Lower lobe of right lung (tissue), 2 donors: ENCODE measurements around the gene BZW2. TPM values are rescaled to one million over a fixed set of nuclear protein-coding genes. Genes with fewer than 3 reads are reported as not detected.

ENCODE experiments used
- ATAC-seq, 2 donors: fragments of 200-7000 bp; cut with Tn5 transposase; one replicate each; pipeline ENCODE4 v1.9.1; 2020 to 2022; ENCODE audit warnings: mild to moderate bottlenecking in 2 of 2, moderate library complexity in 2 of 2
- DNase-seq: peaks from one replicate; pipeline ENCODE4 v3.0.0-alpha.2; 2020
- H3K27ac ChIP-seq: fragments of 200-600 bp; one replicate; pipeline ENCODE4 v1.8.0; 2022
- H3K27me3 ChIP-seq: fragments of 200-600 bp; one replicate; pipeline ENCODE4 v1.8.0; 2022; ENCODE audit warnings: low read depth
- H3K36me3 ChIP-seq: fragments of 200-600 bp; one replicate; pipeline ENCODE4 v1.8.0; 2022; ENCODE audit warnings: mild to moderate bottlenecking
- H3K4me1 ChIP-seq: fragments of 200-600 bp; one replicate; pipeline ENCODE4 v1.8.0; 2022
- H3K4me3 ChIP-seq: fragments of 200-600 bp; one replicate; pipeline ENCODE4 v1.8.0; 2022; ENCODE audit warnings: mild to moderate bottlenecking
- H3K9me3 ChIP-seq: fragments of 200-600 bp; one replicate; pipeline ENCODE4 v1.8.0; 2022
- intact Hi-C: fragments of 100-400 bp; cut with DNase I; formaldehyde crosslinking; loops from one replicate; pipeline ENCODE4 v1.11.0; 2022
- total RNA-seq: library from RNA; stranded (reverse); fragmentation: NEBNext Ultra II Directional; extraction: Animal tissue kit (Norgen Biotek cat#: 25700); gene quantifications from one replicate; pipeline ENCODE4 v1.2.1, GENCODE V29; 2021
- TF ChIP-seq, protein P1 (sequence below): fragments of 200-600 bp; IDR thresholded peaks from one replicate; pipeline ENCODE4 v1.8.0; 2022; ENCODE audit warnings: antibody characterized with exemption, mild to moderate bottlenecking
- donor health status: DM: no; HTN: yes; CAD: no; lungs with severe emphysema.

Gene BZW2
- total RNA-seq, 1 donor from 2014 or later, result 24.6 TPM

DNA sequence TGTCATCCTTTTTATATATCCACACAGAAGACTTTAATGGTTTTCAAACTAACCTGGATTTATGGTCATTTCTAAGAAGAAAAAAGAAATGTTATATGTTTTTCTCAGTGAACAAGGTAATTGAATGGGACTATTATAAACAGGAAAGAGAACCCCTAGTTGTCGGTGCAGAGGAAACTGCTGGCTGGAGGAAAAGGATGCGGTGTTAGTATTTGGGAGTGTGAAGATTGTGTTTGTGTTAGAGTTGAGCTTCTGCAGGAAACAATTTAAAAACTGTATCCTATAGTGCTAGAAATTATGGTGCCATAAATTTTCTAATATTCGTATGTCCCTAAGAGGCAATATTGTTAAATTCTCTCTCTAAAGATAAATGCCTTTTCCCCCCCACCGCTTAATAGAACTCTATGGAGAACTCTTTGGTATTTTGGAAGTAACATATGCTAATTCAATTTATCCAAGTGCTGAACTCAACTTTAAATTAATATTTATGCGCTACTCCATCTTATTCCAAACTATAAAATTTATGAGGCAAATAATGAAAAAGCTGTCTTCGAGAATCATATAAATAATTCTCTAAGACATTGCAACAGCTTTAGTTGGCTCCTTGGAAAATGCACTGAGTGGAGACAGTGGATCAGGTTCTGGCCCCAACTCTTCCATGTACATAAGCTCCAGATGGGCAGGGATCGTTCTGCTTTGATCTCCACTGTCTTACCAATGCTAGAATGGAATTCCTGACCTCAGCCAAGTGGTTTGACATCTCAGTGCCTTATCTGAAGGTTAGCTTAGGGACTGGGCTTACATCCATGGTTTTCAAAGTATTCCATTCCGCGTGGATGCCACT, 5.6 kb downstream of the BZW2 start:
- DNase-seq, result no peak
- no peaks in the 10 kb centered on the region for H3K36me3 ChIP-seq
- H3K27me3 ChIP-seq, result no peaks in the 10 kb centered on the region
- ATAC-seq, result no peak
- no peak overlapping the region for H3K4me3 ChIP-seq
- peaks cover 46% of the 10 kb centered on the region for H3K4me1 ChIP-seq
- intact Hi-C loops, result no loop called here
- TF ChIP-seq, protein P1, sequence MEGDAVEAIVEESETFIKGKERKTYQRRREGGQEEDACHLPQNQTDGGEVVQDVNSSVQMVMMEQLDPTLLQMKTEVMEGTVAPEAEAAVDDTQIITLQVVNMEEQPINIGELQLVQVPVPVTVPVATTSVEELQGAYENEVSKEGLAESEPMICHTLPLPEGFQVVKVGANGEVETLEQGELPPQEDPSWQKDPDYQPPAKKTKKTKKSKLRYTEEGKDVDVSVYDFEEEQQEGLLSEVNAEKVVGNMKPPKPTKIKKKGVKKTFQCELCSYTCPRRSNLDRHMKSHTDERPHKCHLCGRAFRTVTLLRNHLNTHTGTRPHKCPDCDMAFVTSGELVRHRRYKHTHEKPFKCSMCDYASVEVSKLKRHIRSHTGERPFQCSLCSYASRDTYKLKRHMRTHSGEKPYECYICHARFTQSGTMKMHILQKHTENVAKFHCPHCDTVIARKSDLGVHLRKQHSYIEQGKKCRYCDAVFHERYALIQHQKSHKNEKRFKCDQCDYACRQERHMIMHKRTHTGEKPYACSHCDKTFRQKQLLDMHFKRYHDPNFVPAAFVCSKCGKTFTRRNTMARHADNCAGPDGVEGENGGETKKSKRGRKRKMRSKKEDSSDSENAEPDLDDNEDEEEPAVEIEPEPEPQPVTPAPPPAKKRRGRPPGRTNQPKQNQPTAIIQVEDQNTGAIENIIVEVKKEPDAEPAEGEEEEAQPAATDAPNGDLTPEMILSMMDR, result no peak
- H3K27ac ChIP-seq, result no peak overlapping the region
- no peaks in the 10 kb centered on the region for H3K9me3 ChIP-seq

DNA sequence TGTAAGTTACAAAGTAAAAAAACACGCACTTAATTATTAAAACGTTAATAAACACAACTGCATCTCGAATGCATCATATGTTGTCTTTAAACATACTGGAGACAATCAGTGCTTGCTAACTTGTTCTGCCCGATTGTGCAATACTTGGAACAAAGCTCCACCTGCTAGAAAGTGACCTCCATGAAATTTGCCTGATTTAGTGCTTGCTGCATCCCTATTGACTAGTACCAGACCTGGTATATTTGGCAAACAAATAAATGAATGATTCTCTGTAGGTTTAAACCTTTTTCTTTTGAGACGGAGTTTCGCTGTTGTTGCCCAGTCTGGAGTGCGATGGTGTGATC, 6.2 kb downstream of the BZW2 start:
- TF ChIP-seq, protein P1, result no peak
- ATAC-seq (no peak), DNase-seq (no peak)
- no peaks in the 10 kb centered on the region for H3K9me3 ChIP-seq
- H3K36me3 ChIP-seq, result no peaks in the 10 kb centered on the region
- peak overlapping the region; percentile 40 for H3K27ac ChIP-seq
- intact Hi-C loops, result no loop called here
- no peaks in the 10 kb centered on the region for H3K27me3 ChIP-seq
- peaks cover 40% of the 10 kb centered on the region for H3K4me1 ChIP-seq
- H3K4me3 ChIP-seq, result no peak overlapping the region

DNA sequence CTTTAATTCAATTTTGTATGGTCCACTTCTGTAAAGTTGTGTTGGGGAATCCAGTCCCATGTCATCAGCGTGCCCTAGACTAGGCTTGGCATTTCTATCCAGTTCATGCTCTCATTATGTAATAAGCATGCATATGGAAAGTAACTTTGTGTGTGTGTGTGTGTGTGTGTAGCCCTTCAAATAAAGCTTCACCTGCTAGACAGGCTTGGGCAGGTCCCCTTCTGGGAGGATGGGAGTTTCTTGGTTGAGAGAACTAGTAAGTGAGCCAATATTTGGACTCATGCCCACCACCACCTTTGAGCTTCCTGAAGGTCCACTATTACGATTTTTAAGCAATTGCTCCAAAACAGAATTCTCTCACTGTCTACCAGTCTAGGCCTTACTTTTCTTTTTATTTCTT, 6.9 kb downstream of the BZW2 start:
- ATAC-seq (peak; percentile 67 to 88), DNase-seq (peak; percentile 64)
- Histone ChIP-seq H3K4me1 (peaks cover 36% of the 10 kb centered on the region), H3K36me3 (no peaks in the 10 kb centered on the region), H3K4me3 (no peak overlapping the region), H3K9me3 (no peaks in the 10 kb centered on the region), H3K27ac (peak overlapping the region; percentile 40), H3K27me3 (no peaks in the 10 kb centered on the region)
- intact Hi-C loops, result no loop called here
- TF ChIP-seq, protein P1, result no peak

DNA sequence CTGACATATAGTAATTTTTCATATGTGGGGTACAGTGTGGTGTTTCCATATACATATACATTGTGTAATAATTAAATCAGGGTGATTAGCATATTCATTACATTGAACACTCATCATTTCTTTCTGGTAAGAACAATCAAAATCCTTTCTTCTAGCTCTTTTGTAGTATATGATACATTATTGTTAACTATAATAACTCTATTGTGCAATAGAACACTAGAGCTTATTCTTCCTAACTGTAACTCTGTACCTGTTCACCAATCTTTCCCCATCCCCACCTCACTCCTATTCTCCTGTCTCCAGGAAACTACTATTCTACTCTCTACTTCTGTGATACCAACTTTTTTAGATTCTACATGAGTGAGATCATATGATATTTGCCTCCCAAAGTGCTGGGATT, 9.4 kb downstream of the BZW2 start:
- no peak overlapping the region for H3K27ac ChIP-seq
- no peaks in the 10 kb centered on the region for H3K27me3 ChIP-seq
- TF ChIP-seq, protein P1, result no peak
- ATAC-seq, result no peak
- H3K4me1 ChIP-seq, result peaks cover 24% of the 10 kb centered on the region
- no peak for DNase-seq
- H3K36me3 ChIP-seq, result no peaks in the 10 kb centered on the region
- no peak overlapping the region for H3K4me3 ChIP-seq
- intact Hi-C loops, result no loop called here
- no peaks in the 10 kb centered on the region for H3K9me3 ChIP-seq

DNA sequence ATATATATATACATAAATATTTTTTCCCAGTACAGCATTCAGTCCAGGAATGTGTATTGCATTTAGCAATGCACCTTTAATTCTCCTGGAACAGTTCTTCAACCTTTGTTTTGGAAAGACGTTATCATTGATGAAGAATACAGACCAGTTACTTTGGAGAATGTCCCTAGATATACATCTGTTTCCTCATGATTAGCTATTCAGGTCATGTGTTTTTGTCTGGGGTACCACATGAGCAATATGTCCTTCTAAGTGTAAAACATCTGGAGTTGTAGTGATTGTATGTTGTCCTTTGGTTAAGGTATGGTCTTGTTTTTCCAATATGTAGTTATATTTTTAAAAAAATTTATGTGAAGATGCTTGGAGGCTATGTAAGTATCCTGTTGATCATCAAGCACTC, 10.2 kb downstream of the BZW2 start:
- DNase-seq (no peak), ATAC-seq (no peak)
- no peak overlapping the region for H3K27ac ChIP-seq
- H3K27me3 ChIP-seq, result no peaks in the 10 kb centered on the region
- TF ChIP-seq, protein P1, result no peak
- H3K9me3 ChIP-seq, result no peaks in the 10 kb centered on the region
- no peaks in the 10 kb centered on the region for H3K36me3 ChIP-seq
- peaks cover 26% of the 10 kb centered on the region for H3K4me1 ChIP-seq
- intact Hi-C loops, result no loop called here
- no peak overlapping the region for H3K4me3 ChIP-seq
